Cardiac septum (tissue), 1 donor: ENCODE data around the gene OSBP2. TPM values are rescaled to one million over a fixed set of nuclear protein-coding genes. Genes with fewer than 3 reads are reported as not detected.
"Not testable (repeated sequence)": the region's sequence is repeated elsewhere in the genome, so short reads cannot be mapped to it uniquely, and the experiment has no call there.

Experiments used
- DNase-seq: peaks from one replicate; pipeline ENCODE4 v3.0.0-alpha.2; 2020; ENCODE audit warnings: low spot score
- intact Hi-C: fragments of 100-400 bp; cut with DNase I; formaldehyde crosslinking; loops from one replicate; pipeline ENCODE4 v1.14.0; 2022
- total RNA-seq: library from RNA; stranded (reverse); fragmentation: NEBNext Ultra II Directional; extraction: Animal tissue kit (Norgen Biotek cat#: 25700); gene quantifications from one replicate; pipeline ENCODE4 v1.2.1, GENCODE V29; 2021
- donor health status: DM: no; HTN: no; CAD: no.

Gene OSBP2
- total RNA-seq, 1 donor from 2014 or later: 8.9 TPM

DNA sequence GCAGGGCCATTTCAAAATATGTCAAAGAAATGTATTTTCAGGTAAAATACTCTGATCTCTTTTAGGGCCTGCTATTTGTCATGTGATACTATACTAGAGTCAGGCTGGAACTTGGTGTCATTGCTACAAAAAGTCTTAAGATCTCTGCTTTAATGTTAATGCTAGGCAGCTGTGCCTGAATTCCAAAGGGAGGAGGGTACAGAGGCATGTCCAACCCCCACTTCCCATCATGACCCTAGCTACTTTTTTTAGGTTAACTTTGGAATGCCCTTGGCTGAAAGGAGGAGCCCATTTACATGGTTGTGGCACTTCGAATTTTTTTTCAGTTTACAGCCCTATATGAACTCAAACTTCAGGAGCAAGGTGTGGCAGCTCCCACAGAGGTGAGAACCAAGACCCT lies 58.1 kb downstream of the OSBP2 start:
- DNase-seq: no peak
- intact Hi-C loops: no loop called here

DNA sequence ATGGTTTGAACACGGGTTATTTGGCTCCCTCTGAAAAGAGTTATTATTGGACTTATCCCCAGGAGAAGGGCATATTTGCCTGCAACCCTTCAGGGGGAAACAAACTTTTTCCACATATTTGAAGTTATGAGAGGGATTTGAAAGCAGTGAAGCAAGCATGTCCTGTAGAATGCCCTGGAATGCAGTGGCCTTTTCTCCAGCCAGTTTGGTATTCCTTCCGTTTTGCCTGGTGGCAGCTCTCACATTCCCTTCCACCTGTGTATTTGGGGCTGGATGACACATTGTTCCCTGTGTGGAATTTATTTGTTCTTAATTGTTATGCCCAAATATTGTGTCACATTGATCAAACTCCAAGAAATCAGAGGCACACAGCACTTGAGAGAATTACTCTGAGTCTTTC lies 59.0 kb downstream of the OSBP2 start:
- no peak for DNase-seq
- intact Hi-C loops: no loop called here

DNA sequence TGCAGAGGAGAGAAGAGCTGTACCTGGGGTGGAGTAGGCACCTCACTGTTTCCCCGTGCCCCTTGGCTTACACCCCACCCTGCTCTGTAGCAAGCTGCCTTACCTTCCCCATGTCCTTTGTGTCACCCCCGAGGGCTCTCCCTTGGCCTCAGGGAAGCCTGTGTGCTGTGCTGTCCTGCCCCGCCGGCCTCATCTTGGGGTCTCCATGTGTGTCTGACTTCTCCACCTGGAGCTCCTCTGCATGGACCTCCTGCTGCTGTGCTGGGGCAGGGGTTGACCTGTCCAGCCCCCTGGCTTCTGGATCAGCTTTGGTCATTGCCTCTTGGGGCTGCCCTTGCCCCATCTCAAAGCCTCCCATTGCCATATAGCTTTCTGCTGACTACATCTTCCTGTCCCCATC lies 59.8 kb downstream of the OSBP2 start:
- intact Hi-C loops: no loop called here
- DNase-seq: no peak

DNA sequence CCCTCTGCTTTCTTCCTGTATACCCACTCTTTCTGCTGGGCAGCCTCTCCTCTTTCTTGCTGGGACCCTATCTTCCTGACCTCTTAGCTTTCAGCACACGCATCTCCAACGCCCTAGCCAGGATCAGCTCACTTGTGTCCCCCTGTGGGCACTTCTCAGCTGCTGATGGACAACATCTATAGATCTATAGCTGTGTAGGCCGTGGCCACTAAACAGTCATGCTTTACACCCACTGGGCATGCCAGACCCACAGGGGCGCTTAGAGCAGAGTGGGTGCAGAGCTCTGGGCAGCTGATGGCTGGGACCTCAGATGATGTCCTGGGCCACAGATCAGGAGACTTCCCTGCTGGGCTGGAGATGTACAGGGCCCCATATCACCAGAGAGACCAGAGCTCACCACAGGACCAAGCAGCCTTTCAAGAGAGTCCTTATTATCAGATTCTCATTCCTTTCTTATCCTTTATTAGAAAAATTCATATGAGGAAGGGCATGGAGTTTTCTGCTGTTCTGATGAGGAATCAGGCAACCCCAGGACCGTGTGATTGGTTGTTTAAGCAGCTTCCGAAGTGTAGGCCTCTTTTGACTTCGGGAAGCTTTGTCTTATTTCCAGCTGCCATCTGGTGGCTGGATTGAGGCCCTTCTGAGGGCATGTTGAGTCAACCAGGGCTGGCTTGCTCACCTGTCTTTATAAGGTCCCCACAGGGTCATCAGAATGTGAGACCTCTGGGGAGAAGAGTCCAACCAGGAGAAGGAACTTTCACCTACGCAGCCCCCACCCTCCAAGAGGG lies 60.5 kb downstream of the OSBP2 start:
- intact Hi-C loops: loop anchor here (1.0 kb wide), 1 partner anchor 121 kb away; no protein-coding TSS in a partner anchor
- no peak for DNase-seq

DNA sequence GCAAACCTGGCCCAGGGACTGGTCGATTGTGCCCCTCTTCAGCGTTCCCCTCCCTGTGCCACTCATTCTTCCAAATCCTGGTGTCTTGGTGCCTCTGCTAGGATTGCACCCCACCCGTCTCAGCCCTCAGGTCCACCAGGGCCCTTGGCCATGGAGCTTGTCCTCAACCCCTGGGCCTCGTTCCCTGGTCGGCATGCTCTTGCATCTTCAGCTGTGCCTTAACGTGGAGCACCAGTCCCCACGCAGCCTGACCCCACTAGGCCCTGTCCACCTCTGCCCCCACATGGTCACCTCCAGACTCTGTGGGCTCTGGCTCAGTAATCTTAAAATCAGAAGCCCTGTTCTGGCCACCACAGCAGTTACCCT lies 61.1 kb downstream of the OSBP2 start:
- intact Hi-C loops: loop anchor here (1.0 kb wide), 1 partner anchor 121 kb away; no protein-coding TSS in a partner anchor
- no peak for DNase-seq

DNA sequence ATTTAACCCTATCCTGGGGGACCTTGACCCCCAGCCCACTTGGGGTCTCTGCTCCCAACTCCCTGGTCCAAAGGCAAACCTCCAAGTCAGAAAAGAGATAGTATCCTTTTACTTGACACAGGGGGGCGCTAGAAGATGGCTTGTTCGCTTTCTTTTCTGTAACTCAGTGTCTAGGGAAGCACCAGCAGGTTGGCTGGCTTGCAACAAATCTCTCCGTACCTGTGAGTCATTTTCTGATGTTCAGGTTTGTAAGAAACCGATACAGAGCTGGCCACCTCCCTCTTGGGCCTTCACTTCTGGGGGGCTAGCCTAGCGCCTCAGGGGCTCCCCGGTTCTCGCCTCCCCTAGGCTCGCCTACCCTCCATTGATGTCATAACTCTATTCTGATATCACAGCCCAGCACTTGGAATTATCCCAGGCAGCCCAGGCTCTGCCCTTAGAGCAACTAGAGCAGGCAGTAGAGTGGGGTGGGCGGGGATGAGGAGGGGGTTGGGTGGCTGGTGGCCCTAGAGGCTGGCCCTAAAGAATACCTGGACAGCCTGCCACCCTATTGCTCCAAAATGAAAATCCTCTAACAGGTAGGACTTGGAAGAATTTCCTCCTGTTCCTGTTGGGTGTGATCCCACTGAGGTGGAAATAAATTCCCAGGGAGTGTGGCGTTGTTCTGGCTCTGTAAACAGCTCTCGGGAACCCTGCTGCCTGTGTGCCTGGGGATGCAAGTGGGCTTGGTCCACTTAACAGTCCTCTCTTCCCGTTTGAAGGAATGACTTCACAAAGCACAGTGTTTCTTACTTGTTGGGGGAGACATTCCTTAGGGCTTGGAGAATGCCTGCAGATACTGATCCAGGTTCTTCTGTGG lies 69.4 kb downstream of the OSBP2 start:
- no peak for DNase-seq

DNA sequence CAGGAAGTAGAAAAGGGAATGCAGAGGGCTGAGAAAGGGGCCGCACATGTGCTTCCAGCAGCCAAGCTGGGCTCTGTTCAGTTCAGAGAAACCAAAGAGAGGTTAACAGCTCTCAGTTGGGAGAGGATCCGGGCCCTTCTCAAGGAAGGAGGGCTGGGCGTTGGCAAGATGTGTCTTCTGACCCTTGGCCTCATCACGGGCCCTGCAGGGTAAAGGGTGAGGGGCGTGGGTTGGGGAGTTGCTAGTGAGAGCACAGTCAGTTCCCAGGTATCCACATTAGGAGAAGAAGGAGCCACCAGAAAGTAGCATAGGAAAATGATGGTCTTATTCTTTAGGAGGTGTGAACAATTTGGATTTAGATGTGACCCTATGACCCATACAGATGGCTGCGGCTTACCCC lies 73.0 kb downstream of the OSBP2 start:
- intact Hi-C loops: loop anchor here (10.0 kb wide), 1 partner anchor 317 kb away; the partner anchor contains the start of gene SMTN
- DNase-seq: no peak

More for the DNA sequence above, 69.4 kb downstream of the OSBP2 start:
- intact Hi-C loops: loop anchor here (1.0 to 10.0 kb wide), 3 partner anchors 156 to 383 kb away; partner anchors contain the start of gene SMTN

DNA sequence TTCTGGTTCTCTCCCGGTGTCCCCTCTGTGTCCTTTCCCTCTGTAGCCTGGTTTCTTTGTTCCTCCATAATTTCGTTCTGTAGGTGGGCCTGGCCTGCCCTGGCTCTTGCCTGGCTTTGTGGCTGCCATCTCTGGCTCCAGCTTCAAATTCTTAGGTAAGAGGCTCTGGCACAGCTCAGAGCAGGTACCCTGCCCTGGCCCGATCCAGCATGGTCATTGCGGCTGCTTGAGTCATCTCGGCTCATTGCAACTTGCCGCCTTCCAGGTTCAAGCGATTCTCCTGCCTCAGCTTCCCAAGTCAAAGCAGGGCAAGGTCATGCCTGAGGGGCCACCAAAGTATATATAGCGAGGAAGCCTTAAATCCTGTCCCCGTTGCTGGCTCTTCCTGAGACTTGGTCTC lies 76.0 kb downstream of the OSBP2 start:
- DNase-seq: no peak
- intact Hi-C loops: no loop called here

DNA sequence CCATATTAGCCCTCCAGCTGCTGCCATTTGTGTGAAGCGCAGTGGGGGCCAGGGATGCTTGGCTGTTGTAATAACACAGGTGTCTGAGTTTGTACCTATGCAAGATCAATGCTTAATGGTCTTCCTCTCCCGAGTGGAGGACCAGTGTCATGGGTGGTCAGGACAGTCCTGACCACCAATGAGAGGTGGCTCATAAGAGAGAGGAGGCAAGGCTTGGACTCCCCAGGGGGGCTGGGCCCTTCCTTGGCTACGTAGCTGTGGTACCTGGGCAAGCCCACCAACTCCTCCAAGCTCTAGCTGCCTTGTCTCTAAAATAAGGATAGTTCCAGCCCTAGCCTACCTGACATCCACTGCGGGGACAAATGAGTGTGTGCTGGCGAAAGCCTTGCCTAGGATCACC lies 79.2 kb downstream of the OSBP2 start:
- intact Hi-C loops: no loop called here
- no peak for DNase-seq

DNA sequence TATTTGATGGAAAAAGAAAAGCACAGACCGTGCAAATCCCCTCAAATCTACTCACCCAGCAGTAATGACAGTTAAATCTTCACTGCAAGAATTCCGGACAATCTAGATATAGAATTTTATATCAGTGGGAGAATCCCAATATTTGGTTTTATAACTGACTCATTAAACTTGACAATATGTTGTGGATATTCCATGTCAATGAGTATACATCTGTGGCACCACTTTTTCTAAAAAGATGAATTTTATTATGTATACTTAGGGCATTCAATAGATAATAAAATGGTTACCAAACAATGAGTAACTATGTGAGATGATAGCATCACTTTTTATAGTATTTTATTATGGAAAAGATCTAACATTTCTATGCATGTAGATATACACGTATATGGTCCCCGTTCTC lies 79.9 kb downstream of the OSBP2 start:
- intact Hi-C loops: no loop called here
- no peak for DNase-seq

DNA sequence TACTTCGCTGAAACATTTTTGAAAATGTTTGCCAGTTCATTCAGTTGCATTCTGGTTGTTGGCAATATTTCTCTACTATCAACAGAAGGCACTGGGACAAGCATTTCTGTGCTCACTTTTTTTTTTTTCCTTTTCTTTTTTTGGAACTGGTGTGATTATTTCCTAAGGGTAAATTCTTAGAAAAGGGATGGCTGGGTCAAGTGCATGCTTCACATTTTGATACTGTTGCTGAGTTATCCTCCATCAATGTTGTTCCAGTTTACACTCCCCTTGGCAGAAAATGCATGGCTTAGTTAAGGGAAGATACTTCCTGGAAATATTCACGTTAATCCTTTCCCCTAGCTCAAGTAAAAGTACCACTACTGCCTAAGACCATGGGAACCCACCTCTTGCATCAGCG lies 81.8 kb downstream of the OSBP2 start:
- DNase-seq: no peak
- intact Hi-C loops: no loop called here

DNA sequence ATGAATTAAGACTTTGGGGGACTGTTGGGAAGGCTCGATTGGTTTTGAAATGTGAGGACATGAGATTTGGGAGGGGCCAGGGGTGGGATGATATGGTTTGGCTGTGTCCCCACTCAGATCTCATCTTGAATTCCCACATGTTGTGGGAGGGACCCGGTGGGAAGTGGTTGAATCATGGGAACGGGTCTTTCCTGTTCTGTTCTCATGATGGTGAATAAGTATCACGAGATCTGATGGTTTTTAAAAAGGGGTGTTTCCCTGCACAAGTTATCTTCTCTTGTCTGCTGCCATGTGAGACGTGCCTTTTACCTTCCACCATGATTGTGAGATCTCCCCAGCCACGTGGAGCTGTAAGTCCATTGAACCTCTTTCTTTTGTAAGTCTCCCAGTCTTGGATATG lies 82.5 kb downstream of the OSBP2 start:
- DNase-seq, intact Hi-C loops: not testable (repeated sequence)

DNA sequence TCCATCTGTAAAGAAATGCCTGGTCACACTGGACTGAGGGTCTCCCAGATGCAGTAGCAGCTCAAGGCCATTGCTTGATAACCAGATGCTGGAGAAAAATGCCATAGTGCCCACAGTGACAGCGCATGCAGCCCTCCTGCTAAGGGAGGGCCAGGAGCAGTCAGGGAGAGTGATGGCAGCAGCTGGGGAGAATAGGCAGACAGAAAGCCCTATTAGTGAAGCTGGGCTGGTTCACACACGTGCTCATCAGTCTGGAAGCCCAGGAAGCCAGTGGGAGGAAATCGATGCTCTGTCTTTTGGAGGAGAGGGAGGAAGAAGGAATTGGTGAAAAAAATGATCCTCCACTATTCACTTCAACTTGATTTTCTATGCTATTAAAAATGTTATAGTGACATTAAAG lies 82.9 kb downstream of the OSBP2 start:
- DNase-seq: no peak
- intact Hi-C loops: no loop called here

DNA sequence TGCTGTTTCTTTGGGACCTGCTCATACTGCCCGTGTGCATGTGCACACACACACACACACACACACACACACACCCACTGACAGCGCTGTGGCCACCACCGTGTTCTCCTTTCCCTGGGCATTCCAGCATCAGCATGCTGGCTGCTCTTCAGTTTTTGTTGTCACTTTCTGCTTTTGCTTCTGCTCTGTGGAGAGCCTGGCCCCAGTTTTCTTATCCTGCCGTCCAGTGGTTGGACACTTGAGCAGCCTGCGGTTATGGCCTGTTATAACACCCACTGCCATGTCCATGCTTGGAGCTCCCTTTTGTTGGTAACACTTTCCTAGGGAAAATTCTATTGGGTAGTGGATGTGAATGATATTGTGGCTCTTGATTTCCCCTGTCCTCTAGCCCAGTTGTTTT lies 83.6 kb downstream of the OSBP2 start:
- intact Hi-C loops: no loop called here
- no peak for DNase-seq

DNA sequence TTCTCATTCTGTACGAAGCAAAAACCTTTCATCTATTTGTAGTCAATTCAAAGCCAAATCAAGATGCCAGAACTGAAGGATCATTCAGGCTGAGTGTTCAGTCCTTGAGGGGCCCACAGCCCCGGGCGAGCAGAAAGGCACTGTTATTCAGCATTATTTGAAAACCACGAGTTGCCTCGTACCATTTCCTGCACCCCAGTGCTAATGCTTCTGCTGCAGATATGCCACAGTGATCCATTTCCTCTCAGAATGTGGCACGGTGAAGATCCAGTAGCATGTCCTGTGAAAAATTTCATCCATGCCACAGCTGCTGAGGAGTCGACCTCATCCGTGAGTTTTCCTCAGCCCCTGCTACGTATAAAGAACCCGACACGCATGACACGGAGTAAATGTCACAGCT lies 85.4 kb downstream of the OSBP2 start:
- intact Hi-C loops: no loop called here
- DNase-seq: no peak

DNA sequence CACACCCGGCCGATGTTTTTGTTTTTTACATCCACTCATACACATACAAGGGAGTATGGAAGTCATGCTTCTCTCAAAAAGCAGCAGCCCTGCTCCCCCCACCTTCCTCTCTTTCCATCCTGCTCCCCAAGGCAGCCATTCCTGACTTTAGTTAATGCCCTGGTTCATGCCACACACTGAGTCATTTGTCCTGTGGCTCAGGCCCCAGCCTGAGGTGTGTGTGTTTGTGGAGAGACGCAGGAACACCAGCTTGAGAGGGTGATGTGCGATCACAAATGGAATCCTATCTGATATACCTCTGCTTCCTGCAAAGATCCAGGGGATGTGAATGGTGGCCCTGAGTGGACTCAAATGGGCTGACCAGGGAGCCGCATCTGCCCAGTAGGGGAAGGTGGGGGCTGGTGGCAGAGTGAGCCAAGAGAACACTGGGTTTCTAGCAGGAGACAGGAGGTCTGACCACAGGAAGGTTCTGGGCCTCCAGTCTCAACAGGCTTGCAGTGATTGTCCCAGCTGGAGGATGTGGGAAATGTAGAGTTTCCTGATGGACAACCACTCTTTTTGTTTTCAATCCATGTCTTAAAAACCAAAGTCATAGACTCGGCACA lies 86.7 kb downstream of the OSBP2 start:
- intact Hi-C loops: no loop called here
- DNase-seq: no peak

DNA sequence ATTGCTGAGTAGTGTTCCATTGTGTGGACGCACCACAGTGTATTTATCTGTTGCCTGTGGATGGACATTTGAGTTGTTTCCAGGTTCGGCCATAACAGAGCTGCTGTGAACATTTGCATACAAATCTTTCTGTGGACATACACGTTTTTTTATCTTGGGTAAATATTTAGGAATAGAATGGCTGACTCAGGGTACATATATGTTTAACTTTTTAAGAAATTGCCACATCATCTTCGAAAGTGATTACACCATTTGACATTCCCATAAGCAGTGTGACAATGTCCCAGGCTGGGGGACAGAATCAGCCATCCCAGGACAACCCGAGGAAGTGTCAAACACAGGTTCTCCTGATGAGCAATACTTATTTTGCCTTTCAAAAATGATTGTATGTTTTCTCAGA lies 87.9 kb downstream of the OSBP2 start:
- intact Hi-C loops: no loop called here
- no peak for DNase-seq

DNA sequence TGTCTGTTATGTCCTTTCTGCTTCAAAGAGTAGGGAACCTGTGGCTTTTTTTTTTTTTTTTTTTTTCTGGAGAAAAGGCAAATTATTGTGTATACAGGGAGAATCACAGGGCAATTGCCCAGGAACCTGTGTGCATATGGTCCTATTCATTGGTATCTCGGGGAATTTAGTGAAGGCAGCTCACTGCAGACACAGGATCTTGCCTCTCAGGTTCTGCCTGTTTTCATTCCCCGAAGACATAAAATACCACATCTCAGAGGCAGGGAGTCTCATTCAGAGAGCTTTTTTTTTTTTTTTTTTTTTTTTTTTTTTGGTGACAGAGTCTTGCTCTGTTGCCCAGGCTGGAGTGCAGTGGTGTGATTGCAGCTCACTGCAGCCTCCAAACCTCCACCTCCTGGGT lies 88.3 kb downstream of the OSBP2 start:
- intact Hi-C loops: no loop called here
- no peak for DNase-seq

DNA sequence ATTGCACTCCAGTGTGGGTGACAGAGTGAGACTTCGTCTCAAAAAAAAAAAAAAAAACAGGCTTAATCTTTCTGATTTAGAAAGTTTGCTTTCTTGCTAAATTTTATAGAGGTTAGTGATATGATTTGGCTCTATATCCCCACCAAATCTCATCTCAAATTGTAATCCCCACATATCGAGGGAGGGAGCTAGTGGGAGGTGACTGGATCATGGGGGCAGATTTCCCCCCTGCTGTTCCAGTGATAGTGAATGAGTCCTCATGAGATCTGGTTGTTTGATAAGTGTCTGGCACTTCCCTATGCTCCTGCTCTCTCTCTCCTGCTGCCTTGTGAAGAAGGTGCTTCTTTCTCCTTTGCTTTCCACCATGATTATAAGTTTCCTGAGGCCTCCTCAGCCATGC lies 90.9 kb downstream of the OSBP2 start:
- intact Hi-C loops: no loop called here
- no peak for DNase-seq

DNA sequence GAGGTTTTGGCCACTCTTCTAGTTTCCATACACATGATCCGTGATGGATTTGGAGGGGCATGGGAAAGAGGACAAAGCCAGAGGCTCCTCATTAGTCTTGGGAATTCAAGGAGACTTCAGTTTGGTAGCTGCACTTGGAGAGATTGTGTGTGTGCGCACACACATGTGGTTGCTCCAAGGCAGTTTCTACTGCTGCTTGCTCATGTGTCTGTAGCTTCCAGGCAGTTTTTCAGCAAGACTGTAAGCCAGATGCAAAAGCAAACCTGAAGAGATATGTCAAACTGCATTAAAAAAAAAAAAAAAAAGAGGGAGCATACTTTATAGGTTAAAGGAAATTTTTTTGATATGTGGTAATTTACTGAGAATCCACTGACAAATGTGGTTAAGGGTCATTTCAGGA lies 95.7 kb downstream of the OSBP2 start:
- intact Hi-C loops: no loop called here
- DNase-seq: no peak
